HepG2 (cell line): ENCODE measurements around the gene BMI1. TPM values are rescaled to one million over a fixed set of nuclear protein-coding genes. Genes with fewer than 3 reads are reported as not detected.

Experiments used
- ADNP ChIP-seq: sonication (generic); formaldehyde crosslinking; IDR thresholded peaks from 2 replicates; pipeline ENCODE4 v1.4.0; 2020; ENCODE audit warnings: missing genetic modification reagents
- CREB1 ChIP-seq, 2 experiments: fragments of 450-650 bp in 1 of 2; IDR thresholded peaks; 2 replicates each; pipeline ENCODE4 v1.6.1; 2016 to 2017; ENCODE audit warnings: control low read depth in 1 of 2, mild to moderate bottlenecking in 1 of 2, missing compliant biosample characterization in 1 of 2, missing genetic modification characterization in 1 of 2
- DNMT1 ChIP-seq: sonication (generic); formaldehyde crosslinking; IDR thresholded peaks from 2 replicates; pipeline ENCODE4 v1.5.1; 2020; ENCODE audit warnings: mild to moderate bottlenecking, missing genetic modification reagents
- GABPB1 ChIP-seq: IDR thresholded peaks from 2 replicates; pipeline ENCODE4 v1.6.1; 2016; ENCODE audit warnings: mild to moderate bottlenecking, missing genetic modification reagents, moderate library complexity, missing compliant biosample characterization
- HNF1B ChIP-seq: sonication (generic); formaldehyde crosslinking; IDR thresholded peaks from 2 replicates; pipeline ENCODE4 v1.5.1; 2020; ENCODE audit warnings: mild to moderate bottlenecking, moderate library complexity, missing genetic modification reagents
- MATR3 ChIP-seq: sonication (generic); formaldehyde crosslinking; IDR thresholded peaks from 2 replicates; pipeline ENCODE4 v1.4.0; 2020; ENCODE audit warnings: missing genetic modification reagents
- MTA1 ChIP-seq: sonication (generic); formaldehyde crosslinking; IDR thresholded peaks from 2 replicates; pipeline ENCODE4 v1.4.0; 2020; ENCODE audit warnings: missing genetic modification reagents, mild to moderate bottlenecking, borderline replicate concordance
- POLR2AphosphoS5 ChIP-seq: IDR thresholded peaks from 2 replicates; pipeline ENCODE4 v1.6.1; 2012; ENCODE audit warnings: low read depth, low read length
- RBFOX2 ChIP-seq: fragments of 200-400 bp; formaldehyde crosslinking; IDR thresholded peaks from 2 replicates; pipeline ENCODE4 v1.6.1; 2017; ENCODE audit warnings: low read depth, mild to moderate bottlenecking, low read length
- SP4 ChIP-seq: sonication (generic); formaldehyde crosslinking; IDR thresholded peaks from 2 replicates; pipeline ENCODE4 v1.8.1; 2023; ENCODE audit warnings: mild to moderate bottlenecking, missing genetic modification reagents
- ZFY ChIP-seq: sonication (generic); formaldehyde crosslinking; IDR thresholded peaks from 2 replicates; pipeline ENCODE4 v1.4.0; 2020; ENCODE audit warnings: missing genetic modification reagents
- ZNF10 ChIP-seq: sonication (generic); formaldehyde crosslinking; IDR thresholded peaks from 2 replicates; pipeline ENCODE4 v1.4.0; 2020; ENCODE audit warnings: mild to moderate bottlenecking, low read depth, missing genetic modification reagents, borderline replicate concordance
- ZNF333 ChIP-seq: sonication (generic); formaldehyde crosslinking; IDR thresholded peaks from 2 replicates; pipeline ENCODE4 v1.4.0; 2020; ENCODE audit warnings: mild to moderate bottlenecking, missing genetic modification reagents, borderline replicate concordance
- ZNF337 ChIP-seq: sonication (generic); formaldehyde crosslinking; IDR thresholded peaks from 2 replicates; pipeline ENCODE4 v1.5.1; 2020; ENCODE audit warnings: missing genetic modification reagents, low read depth, mild to moderate bottlenecking, borderline replicate concordance
- ZNF441 ChIP-seq: sonication (generic); formaldehyde crosslinking; IDR thresholded peaks from 2 replicates; pipeline ENCODE4 v1.7.0; 2021; ENCODE audit warnings: missing genetic modification reagents, borderline replicate concordance
- polyA plus RNA-seq, 8 experiments: library from polyadenylated mRNA; depleted of rRNA in 3 of 8; stranded (reverse) in 7 of 8; unstranded in 1 of 8; fragments of >200 nt; fragmentation: Illumina TruSeq in 4 of 8; extraction: Trizol in 4 of 8; gene quantifications; 2 replicates each; pipeline versions ENCODE4 v1.2.1 to v1.2.3, GENCODE V29; 2011 to 2016; ENCODE audit warnings: low read depth in 4 of 8, missing spikeins in 1 of 8, mixed read lengths in 1 of 8; ENCODE audit not compliant: insufficient read depth in 1 of 8
- total RNA-seq, 5 experiments: library from RNA; depleted of rRNA; stranded (reverse); fragments of >200 nt; fragmentation: Illumina TruSeq; extraction: Trizol; gene quantifications; 2 replicates each; pipeline ENCODE4 v1.2.3, GENCODE V29; 2016; ENCODE audit warnings: low read depth in 1 of 5
- TF ChIP-seq, protein P1 (sequence below): sonication (generic); formaldehyde crosslinking; conservative IDR thresholded peaks from 2 replicates; pipeline ENCODE4 v1.8.0; 2022; ENCODE audit warnings: mild to moderate bottlenecking, moderate library complexity, missing genetic modification reagents
- TF ChIP-seq, protein P2 (sequence below): sonication (generic); formaldehyde crosslinking; IDR thresholded peaks from 2 replicates; pipeline ENCODE4 v1.5.0; 2020; ENCODE audit warnings: missing genetic modification reagents
- TF ChIP-seq, protein P3 (sequence below): sonication (generic); formaldehyde crosslinking; IDR thresholded peaks from 2 replicates; pipeline ENCODE4 v1.4.0; 2020; ENCODE audit warnings: low read depth, mild to moderate bottlenecking, missing genetic modification reagents
- TF ChIP-seq, protein P4 (sequence below): sonication (generic); formaldehyde crosslinking; IDR thresholded peaks from 2 replicates; pipeline ENCODE4 v1.8.1; 2022; ENCODE audit warnings: mild to moderate bottlenecking, missing genetic modification reagents

BMI1 gene
- total and polyA plus RNA-seq, 2 of the 13 experiments (the other 11 are each of a cell fraction or from before 2014, with no cell fraction given): 30.5 to 44.0 TPM

DNA sequence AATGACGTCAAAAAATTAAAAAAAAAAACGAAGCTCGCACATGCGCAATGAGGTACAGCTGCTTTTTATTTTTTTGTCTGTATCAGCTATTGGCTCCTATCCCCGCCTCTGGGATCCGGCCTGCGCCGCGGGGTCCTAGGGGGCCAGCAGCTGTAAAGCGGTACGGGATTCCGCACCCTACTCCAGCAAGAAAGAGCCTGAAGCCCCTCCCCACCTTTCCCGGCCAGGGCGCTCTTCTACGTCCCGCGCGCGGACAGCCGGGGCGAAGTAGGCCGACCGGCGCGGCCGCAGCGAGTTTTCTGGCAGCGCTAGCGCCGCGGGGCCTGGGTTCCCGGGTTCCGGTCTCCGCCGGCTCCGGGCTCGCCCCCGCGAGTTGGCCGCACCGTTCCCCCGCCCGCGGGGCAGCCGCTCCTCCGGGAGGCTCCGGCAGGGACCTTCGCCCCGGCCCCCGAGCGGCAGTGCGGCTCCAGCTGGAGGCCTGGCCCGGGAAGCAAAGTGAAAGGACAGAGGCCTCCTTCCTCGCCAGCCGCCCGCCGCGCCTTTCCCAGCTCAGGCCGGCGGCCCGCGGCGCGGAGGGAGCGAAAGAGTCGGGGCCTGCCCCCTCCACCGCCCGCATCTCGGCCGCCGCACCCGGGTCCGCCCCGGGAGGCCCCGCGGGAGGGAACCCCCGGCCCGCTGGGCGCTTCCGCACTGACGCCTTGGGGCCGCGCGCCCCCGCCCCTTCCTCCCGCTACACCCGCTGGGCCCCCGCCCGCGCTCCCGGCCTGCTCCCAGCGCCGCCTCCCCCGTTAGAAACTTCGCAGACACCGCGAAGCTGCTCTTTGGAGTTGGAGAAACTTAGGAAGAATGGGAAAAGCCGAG is 19.7 kb downstream of the BMI1 start (continued):
- TF ChIP-seq, protein P1, sequence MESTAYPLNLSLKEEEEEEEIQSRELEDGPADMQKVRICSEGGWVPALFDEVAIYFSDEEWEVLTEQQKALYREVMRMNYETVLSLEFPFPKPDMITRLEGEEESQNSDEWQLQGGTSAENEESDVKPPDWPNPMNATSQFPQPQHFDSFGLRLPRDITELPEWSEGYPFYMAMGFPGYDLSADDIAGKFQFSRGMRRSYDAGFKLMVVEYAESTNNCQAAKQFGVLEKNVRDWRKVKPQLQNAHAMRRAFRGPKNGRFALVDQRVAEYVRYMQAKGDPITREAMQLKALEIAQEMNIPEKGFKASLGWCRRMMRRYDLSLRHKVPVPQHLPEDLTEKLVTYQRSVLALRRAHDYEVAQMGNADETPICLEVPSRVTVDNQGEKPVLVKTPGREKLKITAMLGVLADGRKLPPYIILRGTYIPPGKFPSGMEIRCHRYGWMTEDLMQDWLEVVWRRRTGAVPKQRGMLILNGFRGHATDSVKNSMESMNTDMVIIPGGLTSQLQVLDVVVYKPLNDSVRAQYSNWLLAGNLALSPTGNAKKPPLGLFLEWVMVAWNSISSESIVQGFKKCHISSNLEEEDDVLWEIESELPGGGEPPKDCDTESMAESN: peak; percentile 55; the same call in 1 of the 2 replicates
- TF ChIP-seq, protein P2, sequence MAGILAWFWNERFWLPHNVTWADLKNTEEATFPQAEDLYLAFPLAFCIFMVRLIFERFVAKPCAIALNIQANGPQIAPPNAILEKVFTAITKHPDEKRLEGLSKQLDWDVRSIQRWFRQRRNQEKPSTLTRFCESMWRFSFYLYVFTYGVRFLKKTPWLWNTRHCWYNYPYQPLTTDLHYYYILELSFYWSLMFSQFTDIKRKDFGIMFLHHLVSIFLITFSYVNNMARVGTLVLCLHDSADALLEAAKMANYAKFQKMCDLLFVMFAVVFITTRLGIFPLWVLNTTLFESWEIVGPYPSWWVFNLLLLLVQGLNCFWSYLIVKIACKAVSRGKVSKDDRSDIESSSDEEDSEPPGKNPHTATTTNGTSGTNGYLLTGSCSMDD (CRISPR knock-in tag): no peak
- TF ChIP-seq ZNF333 (CRISPR knock-in tag): peak; percentile 36; the same call in 1 of the 2 replicates
- peak; percentile 36; the same call in 1 of the 2 replicates for TF ChIP-seq ZNF441 (CRISPR knock-in tag)
- TF ChIP-seq CREB1 (IDR thresholded peaks at IDR 0.05): peak; percentile 69; the same call in 1 of the 2 replicates
- no peak for TF ChIP-seq CREB1 (CRISPR knock-in tag; IDR thresholded peaks at IDR 0.05)
- peak; percentile 43; the same call in 1 of the 2 replicates for TF ChIP-seq POLR2AphosphoS5
- TF ChIP-seq DNMT1 (CRISPR knock-in tag): no peak
- TF ChIP-seq, protein P3, sequence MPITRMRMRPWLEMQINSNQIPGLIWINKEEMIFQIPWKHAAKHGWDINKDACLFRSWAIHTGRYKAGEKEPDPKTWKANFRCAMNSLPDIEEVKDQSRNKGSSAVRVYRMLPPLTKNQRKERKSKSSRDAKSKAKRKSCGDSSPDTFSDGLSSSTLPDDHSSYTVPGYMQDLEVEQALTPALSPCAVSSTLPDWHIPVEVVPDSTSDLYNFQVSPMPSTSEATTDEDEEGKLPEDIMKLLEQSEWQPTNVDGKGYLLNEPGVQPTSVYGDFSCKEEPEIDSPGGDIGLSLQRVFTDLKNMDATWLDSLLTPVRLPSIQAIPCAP: no peak
- no peak for TF ChIP-seq ADNP (CRISPR knock-in tag)
- 0 out of 2 replicates have a peak, but pooled peaks have one; percentile 14 for TF ChIP-seq MTA1 (CRISPR knock-in tag)
- TF ChIP-seq MATR3 (CRISPR knock-in tag): no peak
- TF ChIP-seq SP4 (CRISPR knock-in tag): no peak
- 0 out of 2 replicates have a peak, but pooled peaks have one; percentile 35 for TF ChIP-seq HNF1B
- peak; percentile 85 for TF ChIP-seq RBFOX2
- TF ChIP-seq, protein P4, sequence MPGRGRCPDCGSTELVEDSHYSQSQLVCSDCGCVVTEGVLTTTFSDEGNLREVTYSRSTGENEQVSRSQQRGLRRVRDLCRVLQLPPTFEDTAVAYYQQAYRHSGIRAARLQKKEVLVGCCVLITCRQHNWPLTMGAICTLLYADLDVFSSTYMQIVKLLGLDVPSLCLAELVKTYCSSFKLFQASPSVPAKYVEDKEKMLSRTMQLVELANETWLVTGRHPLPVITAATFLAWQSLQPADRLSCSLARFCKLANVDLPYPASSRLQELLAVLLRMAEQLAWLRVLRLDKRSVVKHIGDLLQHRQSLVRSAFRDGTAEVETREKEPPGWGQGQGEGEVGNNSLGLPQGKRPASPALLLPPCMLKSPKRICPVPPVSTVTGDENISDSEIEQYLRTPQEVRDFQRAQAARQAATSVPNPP (CRISPR knock-in tag): 0 out of 2 replicates have a peak, but pooled peaks have one; percentile 32
- peak; percentile 66; the same call in 1 of the 2 replicates for TF ChIP-seq GABPB1
- TF ChIP-seq ZNF337 (CRISPR knock-in tag): no peak
- TF ChIP-seq ZFY (CRISPR knock-in tag): peak; percentile 96
- TF ChIP-seq ZNF10 (CRISPR knock-in tag): no peak
